HG02970 (cell line): ENCODE data around the gene HIGD2B.
"Not testable (repeated sequence)": the region's sequence is repeated elsewhere in the genome, so short reads cannot be mapped to it uniquely, and the experiment has no call there.

ENCODE experiments used
- ATAC-seq: cut with Tn5 transposase; IDR thresholded peaks from one replicate; pipeline ENCODE4 v1.9.1; 2021; ENCODE audit warnings: mild to moderate bottlenecking, moderate library complexity, moderate number of reproducible peaks; ENCODE audit not compliant: unreplicated experiment, low FRiP score

Gene HIGD2B

DNA sequence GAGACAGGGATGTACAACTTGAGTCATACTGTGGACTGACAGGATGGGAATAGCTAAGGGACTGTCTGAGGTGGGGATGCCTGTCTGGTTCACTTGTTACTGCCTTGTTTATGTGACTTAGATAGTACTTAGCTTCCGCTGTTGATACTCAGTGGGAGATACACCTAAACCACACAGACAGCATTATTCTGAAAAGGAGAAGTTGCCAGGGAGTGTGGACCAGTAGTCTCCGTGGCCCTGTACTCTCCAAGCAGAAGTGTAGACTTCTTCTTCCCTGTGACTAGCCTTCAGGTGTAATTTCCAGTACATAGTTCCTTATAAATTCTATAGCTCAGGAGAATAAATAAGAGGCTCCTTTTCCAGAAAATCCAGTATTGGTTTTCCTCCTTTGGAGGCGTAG, 5.1 kb downstream of the HIGD2B start:
- no peak for ATAC-seq

DNA sequence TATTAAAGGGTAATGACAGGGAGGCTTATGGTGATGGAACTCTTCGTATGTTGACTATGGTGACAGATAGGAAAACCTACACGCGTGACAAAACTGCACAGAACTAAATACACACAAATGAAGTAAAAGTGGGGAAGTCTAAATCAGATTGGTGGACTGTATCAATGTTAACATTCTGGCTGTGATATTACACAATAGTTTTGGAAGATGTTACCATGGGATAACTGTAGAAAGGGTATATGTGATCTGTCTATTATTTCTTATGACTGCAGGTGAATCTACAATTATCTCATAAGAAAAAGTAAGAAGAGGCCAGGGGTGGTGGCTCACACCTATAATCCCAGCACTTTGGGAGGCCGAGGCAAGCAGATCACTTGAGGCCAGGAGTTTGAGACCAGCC, 9.1 kb downstream of the HIGD2B start:
- no peak for ATAC-seq

DNA sequence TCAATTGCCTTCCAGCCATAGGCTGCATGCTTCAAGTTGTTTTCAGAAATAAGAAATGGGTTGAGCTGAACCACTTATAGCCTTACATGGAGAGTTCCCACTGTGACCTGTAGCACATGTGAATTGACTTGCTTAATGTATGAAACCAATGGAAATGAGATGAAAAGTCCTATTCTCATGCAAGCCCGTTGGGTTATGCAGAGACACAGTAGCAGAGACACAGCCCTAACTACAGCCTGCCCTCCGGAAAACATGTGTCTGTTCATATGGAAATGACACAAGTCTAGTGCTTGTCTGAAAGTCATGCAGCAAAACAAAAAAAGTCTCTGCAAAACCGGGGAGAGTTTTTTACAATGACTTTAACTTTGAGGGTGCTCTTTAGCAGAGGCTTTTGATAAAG, 14.5 kb downstream of the HIGD2B start:
- ATAC-seq = no peak

DNA sequence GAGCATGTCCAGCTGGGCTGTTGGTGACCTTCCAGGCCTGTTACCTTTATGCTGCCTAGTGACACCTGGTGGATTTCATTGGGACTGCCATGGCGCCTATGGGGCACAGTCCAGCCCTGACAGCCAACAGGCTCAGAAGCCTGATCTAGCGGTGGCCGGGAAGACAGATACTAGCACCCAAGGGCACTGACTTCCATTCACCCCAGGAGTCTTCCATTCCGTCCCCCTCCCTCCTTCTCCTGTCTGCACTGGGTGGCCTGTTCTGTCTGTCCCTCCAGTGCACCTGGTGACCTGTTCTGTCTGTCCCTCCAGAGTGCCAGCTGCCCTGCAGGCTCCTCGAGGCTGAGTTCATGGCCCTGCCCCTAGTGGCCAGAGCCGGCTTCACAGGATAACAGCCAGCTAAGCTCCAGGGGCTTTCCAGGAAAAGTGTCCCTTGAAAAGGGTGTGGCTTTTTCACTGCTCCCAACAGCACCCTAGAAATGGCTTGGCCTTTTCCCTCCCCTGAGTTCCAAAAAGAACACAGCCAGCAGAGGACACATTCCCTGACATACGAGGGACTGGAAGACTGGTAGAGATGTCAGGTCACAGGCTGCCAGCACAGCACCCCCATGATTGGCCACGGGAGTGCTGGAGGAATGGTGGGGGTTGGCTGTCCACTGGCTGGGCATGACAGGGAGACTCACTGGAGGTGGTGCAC, 15.2 kb downstream of the HIGD2B start:
- peak; percentile 69 for ATAC-seq

DNA sequence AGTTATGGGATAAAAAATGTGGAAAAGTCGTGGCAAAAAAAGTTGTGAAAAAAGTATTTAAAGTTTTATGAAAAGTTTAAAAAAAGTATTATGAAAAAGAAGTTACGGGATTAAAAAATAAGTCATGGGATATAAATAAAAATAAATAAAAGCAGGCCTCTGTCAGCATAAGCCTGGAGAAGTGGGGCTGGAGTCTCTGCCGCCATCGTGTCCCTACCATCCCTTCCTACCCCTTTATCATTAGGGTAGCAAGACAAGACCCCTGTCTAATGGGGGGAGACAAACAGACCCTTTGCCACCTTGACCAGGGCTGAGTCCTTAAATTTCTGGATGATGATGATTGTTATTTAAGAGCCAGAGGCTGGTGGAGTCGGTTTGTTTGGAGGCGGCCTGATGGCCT, 16.2 kb downstream of the HIGD2B start:
- not testable (repeated sequence) for ATAC-seq

DNA sequence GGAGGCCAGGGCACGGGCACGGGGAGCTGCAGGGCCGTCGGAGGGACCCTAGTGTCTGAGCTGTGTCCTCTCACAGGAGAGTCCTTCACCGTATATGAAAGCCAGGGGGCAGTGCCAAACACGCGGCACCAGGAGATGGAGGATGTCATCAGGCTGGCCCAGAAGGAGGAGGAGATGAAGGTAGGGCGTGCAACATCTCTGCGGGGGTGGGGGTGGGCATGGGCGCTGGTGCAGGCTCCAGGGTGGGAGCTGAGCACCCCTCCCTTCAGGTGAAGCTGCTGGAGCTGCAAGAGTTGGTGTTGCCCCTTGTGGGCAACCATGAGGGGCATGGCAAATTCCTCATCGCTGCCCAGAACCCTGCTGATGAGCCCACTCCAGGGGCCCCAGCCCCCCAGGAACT, 20.3 kb downstream of the HIGD2B start:
- ATAC-seq = not testable (repeated sequence)

DNA sequence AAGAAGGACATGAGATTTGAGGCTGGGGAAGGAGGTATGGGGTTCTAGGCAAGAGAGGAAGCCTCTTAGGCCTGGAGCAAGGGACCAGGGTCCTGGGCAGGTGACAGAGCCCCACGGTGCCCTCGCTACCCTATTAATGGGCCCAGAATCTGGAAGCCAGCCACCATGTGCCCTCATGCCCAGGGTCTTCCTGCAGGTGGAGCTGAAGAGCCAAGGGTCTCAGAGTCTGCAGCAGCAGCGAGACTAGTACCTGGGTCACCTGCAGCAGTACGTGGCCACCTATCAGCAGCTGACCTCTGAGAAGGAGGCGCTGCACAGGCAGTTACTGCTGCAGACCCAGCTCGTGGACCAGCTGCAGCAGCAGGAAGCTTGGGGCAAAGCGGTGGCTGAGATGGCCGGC, 22.1 kb downstream of the HIGD2B start:
- not testable (repeated sequence) for ATAC-seq

DNA sequence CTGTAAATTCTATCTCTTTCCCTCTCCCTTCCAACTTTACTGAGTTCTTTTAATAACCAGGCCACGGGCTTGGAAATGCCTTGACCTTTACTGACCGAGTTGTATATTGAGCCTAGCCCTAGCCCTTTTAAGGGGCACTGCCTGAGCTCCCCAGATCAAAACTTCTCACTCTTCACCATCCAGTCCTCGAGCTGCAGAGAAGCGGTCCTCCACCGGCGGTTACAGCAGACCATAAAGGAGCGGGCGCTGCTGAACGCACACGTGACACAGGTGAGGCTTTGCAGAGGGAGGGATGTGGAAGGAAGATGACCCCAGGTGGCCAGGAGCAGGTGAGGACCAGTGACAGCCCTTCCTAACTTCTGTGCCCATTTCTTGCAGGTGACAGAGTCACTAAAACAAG, 24.9 kb downstream of the HIGD2B start:
- not testable (repeated sequence) for ATAC-seq

DNA sequence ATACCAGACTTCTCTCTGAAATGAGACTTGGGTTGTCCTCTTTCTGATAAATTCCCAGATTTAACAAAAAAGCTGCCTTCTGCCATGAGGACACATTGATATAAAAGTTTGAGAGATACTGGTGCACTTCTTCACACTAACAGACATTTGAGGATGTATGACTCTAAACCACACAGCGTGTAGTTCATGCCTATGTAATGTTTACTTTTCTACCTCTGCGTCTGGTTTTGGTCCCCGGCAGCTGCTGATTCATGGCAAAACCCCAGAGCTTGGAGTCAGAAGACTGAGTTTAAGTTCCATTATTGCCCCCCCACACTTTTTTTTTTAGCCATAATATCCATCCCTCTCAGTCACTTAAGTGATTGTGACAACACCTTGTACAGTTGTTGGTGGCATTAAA, 30.0 kb downstream of the HIGD2B start:
- ATAC-seq = not testable (repeated sequence)

DNA sequence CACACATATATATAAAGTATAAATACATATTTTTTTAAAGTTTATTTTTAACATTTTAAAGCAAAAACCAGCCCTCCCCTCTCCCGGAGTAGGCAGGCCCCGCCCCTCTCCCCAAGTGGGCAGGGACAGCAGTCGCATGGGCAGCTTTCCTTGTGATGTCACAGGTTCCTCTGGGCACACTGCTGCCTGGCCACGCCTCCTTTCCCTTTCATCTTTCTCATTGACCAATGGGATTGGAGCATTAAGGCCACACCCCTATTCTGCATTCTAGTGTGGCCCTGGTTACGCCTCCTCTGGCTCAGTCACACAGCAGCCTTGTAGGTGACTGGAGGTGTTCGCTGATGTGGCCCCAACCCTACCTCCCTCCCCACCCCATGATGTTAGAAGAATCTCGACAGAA, 31.6 kb downstream of the HIGD2B start, which contains the start of gene GOLGA6B:
GOLGA6B (plus strand) TSS at position 301 of the 400 bp plus-strand sequence; CDS start at position 342, 41 bp downstream.
- not testable (repeated sequence) for ATAC-seq

DNA sequence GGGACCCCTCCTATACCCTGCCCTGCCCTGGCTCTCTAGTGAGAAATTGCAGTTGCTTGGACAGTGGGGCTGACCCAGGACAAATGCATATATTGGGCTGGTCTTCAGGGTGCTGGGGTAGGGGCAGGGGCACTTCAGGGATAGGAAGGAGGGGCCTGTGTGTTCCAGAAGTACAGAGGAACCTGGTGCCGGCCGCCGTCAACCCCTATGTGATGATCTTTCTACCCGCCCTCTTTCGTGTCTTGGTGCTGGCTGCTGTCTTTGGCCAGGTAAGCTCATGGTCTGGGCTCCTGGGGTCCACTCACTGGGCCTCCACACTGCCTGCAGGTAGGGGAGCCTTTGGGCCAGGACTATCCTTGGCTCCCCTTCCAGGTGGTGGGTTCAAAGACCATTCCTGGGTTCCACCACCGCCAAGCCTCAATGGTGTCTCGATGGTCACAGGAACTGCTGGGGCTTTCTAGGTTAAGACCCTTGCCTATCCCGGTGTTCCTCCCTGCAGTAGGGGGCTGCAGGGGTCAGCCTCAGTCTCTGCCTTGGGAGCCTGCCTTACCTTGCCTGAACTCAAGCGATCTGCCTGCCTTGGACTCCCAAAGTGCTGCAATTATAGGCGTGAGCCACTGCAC, 37.2 kb downstream of the HIGD2B start:
- not testable (repeated sequence) for ATAC-seq

DNA sequence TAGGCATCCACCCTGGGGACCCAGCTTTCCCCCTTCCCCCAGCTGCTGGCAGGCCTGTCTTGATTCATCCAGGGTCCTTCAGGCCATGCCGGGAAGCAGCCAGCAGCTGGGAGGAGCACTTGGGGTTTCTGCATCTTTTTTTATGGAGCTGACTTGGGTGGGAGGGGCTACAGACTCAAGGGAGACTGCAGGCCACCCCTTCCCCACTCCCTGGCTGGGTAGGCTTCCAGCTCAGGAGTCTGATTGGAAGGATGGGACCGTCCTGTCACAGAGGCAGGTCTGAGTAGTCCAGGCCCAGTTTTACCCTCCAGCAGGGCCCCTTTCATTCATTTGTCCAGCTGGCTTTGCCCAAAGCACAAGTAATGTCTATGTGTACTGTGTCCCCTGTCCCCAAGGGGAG, 43.7 kb downstream of the HIGD2B start:
- not testable (repeated sequence) for ATAC-seq

DNA sequence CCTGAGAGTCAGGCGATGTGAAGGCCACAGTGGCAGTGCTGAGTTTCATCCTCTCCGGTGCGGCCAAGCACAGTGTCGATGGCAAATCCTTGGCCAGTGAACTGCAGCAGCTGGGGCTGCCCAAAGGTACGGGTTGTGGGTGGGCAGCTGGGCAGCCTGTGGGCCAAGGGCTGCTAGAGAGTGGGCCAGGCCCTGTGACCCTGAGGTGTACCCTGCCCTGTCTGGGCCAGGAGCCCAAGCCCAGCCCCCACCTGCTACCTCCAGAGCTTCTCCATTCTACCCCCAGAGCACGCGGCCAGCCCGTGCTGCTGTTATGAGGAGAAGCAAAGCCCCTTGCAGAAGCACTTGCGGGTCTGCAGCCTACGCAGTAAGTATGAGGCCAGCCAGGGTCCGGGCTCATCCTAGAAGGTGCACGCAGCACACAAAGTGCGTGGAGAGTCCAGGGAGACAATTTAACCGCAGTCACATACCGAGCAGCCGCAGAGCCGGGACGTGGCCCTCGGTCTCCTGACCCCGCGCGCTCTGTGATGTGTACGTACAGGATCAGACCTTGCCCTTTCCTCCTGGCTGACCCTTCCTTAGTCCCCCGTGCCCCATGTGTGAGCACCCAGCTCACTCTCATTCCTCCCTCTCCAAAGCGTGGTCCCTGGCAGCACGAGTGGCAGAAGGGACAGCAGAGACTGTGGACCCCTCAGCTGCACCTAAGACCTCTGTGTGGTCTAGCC, 46.1 kb downstream of the HIGD2B start:
- ATAC-seq = not testable (repeated sequence)

DNA sequence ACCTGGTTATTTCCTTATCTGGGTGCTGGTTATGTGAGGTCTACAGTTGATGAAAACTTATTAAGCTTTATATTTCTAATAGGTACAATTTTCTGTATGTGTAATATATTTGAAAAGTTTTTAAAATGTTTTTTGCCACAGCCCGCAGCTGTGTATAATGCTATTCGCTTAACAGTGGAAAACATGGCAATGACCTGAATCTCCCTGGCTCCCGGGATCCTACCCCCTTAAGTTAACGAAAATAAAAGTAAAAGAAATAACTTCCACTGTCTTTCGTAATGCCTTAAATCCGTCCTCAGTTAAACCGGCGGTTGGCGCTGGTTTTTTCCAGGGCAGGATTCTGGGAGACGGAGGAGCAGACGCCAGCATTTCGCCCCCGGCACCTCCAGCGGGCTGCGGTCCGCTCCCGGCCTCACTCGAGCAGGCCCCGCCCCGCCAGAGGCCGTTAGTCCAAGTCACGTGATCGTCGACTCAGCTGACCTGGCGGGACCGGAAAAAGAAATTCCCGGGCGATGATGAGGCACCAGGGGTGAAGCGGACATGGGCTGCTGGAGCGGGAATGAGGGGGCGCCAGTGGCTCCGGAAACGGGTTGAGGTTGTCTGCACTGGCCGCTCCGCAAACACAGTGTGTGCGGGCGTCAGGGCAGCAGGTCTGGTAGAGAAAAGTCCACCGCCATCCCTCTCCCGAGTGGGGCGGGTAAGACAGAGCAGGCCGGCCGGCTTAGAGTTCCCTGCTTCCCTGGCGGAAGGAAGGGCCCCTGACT, 49.3 kb downstream of the HIGD2B start:
- ATAC-seq = not testable (repeated sequence)

DNA sequence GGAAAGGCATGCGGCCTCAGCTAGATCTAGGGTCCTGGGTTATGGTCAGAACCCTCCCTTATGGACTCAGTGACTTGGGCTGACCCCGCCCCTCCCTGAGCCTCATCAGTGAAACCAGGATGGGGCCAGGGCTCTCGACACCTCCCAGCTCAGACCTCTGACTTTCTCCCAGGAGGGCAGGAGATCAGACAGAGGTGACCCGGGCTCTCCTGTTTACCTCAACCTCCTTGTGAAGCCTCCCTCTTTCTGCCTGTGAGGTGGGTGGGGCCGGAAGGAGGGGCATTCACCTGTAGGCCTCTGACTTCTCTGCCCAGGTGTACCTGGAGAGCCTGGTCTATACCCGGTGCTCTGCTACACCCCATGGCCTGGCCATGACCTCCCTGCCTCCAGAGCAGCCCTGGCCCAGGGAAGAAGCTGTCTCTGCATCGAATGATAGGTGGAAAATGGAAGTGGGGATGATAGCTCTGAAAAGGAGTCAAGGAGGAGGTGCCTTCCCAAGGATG, 56.9 kb downstream of the HIGD2B start:
- ATAC-seq = not testable (repeated sequence)

DNA sequence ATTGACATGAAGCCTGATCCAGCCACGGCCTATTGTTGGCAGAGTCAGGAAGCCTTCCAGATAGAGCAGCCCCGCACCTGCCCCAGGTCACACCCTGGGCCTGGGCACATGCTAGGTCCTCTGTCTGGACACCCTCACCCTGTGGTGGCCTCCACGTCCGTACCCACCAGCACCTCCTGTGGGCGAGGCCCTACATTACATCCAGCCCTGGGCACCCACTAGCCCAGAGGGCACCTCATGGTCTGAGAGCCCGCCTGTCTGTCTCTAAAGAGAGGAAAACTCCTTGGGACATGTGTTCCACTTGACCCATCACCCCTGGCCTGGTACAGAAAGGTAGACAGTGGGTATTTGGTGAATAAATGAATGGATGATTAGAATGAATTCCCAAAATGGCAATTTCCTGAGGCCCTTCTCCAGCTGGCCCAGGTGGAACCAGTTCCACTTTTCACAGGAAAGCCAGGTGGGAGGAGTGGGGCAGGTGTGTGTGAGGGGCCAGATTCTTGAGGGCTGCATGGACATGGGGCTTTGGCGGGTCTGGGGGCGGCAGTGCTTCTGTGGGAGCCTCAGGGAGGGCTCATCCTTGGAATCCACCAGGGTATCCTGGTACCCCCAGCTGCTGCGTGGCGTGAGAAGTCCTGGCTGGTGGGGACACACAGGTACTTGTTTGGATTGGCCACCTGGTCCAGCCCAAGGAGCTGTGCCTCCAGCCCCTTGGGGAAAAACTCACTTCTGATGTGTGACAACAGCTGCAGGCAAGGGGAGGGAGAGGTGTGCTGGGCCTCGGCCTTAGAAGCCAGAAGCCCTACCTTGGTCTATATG, 57.5 kb downstream of the HIGD2B start:
- ATAC-seq = not testable (repeated sequence)

DNA sequence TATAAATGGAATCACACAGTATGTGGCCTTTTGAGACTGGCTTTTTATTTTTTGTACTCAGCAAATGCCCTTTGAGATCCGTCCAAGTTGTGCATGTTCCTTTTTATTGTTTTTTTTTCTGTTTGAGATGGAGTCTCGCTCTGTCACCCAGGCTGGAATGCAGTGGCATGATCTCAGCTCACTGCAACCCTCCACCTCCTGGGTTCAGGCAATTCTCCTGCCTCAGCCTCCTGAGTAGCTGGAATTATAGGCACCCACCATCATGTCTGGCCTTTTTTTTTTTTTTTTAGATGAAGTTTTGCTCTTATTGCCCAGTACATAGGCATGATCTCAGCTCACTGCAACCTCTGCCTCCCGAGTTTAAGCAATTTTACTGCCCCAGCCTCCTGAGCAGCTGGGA, 59.8 kb downstream of the HIGD2B start:
- not testable (repeated sequence) for ATAC-seq
